Bronchial epithelial cell (primary cell): Measurements from ENCODE around the gene SAP30L. TPM values are rescaled to one million over a fixed set of nuclear protein-coding genes. Genes with fewer than 3 reads are reported as not detected.

Source experiments
- DNase-seq: peaks from one replicate; pipeline ENCODE4 v3.0.0-alpha.2; 2010; ENCODE audit warnings: low read depth
- FAIRE-seq: peaks from 2 replicates; lab custom pipeline; 2011; peaks lifted over from hg19 to GRCh38; lab: Jason Lieb, UNC
- H3K27me3 ChIP-seq: 2 replicates; pipeline ENCODE4 v1.5.1; 2011; ENCODE audit warnings: low read length; ENCODE audit not compliant: control insufficient read depth, insufficient read depth
- H3K36me3 ChIP-seq: 2 replicates; pipeline ENCODE4 v1.5.1; 2011; ENCODE audit warnings: low read length; ENCODE audit not compliant: control insufficient read depth, insufficient read depth
- H3K4me3 ChIP-seq: 2 replicates; pipeline ENCODE4 v1.5.1; 2011; ENCODE audit warnings: mild to moderate bottlenecking, low read depth, low read length, control low read depth
- total RNA-seq: library from RNA; depleted of rRNA; stranded (reverse); fragments of >200 nt; gene quantifications from 2 replicates; pipeline ENCODE4 v1.2.1, GENCODE V29; 2014
- TF ChIP-seq, protein P1 (sequence below): IDR thresholded peaks from 2 replicates; pipeline ENCODE4 v1.5.1; 2011; ENCODE audit warnings: mild to moderate bottlenecking, moderate library complexity, low read length, control low read depth, inconsistent platforms; ENCODE audit not compliant: insufficient read depth, severe bottlenecking

Gene SAP30L
- total RNA-seq, 1 donor from 2014 or later: 32.4 TPM

DNA sequence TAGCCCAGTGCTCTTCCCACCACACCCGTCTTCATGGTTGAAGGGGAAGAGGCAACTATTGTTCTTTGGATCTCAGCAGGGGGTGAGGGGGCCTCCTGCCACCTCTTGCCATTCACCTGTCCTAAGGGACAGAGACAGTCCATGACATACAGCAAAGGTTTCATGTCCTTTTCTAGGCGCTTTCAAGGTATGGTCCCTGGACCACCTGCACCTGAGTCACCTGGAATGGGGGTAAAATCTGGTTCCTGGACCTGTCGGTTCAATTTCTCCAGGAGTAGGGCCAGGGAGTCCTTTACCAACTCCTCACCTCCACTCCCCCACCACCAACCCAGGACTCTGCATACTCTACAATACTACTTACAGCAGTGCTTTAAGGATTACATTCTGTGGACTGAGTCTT is 33.5 kb upstream of the SAP30L start:
- FAIRE-seq (no peak), DNase-seq (no peak)
- Histone ChIP-seq H3K4me3 (no peak overlapping the region), H3K36me3 (peaks cover 2% of the 10 kb centered on the region), H3K27me3 (no peaks in the 10 kb centered on the region)
- TF ChIP-seq, protein P1, sequence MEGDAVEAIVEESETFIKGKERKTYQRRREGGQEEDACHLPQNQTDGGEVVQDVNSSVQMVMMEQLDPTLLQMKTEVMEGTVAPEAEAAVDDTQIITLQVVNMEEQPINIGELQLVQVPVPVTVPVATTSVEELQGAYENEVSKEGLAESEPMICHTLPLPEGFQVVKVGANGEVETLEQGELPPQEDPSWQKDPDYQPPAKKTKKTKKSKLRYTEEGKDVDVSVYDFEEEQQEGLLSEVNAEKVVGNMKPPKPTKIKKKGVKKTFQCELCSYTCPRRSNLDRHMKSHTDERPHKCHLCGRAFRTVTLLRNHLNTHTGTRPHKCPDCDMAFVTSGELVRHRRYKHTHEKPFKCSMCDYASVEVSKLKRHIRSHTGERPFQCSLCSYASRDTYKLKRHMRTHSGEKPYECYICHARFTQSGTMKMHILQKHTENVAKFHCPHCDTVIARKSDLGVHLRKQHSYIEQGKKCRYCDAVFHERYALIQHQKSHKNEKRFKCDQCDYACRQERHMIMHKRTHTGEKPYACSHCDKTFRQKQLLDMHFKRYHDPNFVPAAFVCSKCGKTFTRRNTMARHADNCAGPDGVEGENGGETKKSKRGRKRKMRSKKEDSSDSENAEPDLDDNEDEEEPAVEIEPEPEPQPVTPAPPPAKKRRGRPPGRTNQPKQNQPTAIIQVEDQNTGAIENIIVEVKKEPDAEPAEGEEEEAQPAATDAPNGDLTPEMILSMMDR: no peak

DNA sequence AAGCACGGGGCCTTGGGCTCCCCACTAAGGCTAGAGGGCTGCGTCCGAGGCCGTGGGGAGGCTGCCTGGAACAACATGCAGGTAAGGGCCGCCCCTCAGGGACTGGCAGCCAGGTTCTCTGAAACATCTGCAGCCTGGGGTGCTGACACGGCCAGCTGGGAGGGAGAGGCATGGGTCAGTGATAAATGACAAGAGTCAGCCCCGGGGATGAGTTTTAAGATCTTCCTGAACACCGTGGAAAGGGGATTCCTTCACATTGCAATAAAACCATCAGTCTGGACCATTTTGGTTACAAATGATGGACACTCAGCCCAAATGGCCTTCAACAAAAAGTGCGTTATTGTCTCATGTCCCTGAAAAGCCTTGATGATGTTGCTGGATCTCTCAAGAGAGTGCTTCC is 32.9 kb upstream of the SAP30L start:
- H3K27me3 ChIP-seq: no peaks in the 10 kb centered on the region
- no peak for DNase-seq
- FAIRE-seq: peak; percentile 36
- TF ChIP-seq, protein P1: no peak
- H3K4me3 ChIP-seq: no peak overlapping the region
- H3K36me3 ChIP-seq: peaks cover 4% of the 10 kb centered on the region

DNA sequence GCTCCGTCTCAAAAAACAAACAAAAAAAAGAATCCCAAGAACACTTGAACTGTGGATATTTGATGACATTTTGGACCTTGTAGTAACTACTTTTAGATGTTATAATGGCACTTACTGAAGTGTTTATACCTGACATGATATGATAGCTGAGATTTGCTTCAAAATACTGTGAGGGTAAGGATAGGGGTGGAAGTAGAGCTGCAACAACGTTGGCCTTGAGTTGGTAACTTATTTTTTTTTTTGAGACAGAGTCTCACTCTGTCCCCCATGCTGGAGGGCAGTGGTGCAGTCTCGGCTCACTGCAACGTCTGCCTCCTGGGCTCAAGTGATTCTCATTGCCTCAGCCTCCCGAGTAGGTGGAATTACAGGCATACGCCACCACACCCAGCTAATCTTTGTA is 30.7 kb upstream of the SAP30L start:
- Histone ChIP-seq H3K27me3 (no peaks in the 10 kb centered on the region), H3K4me3 (no peak overlapping the region), H3K36me3 (peaks cover 3% of the 10 kb centered on the region)
- FAIRE-seq (no peak), DNase-seq (no peak)
- TF ChIP-seq, protein P1: no peak

DNA sequence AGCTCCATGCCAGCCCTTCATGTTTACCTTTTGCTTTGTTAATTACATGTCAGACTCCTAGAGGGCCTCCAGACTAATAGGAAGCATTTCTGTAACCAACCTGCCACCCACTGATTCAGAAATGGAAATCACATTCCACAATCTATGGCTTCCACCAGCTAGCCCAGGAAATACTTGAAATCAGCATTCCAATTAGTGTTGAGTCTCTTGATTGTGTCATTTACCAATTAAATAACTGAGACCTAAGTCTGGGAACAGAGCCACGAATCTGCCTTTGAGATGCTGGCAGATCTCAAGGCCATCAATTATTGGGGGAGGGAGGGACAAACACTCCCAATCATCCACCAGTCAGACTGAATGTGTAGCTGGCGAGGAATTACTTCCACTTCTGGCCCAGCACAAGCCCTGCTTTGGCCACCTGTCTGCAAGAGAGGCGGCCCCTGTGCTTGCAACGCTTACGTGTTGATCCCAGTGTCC is 27.4 kb upstream of the SAP30L start:
- no peak for DNase-seq
- TF ChIP-seq, protein P1: no peak
- no peaks in the 10 kb centered on the region for H3K27me3 ChIP-seq
- peaks cover 3% of the 10 kb centered on the region for H3K36me3 ChIP-seq
- no peak overlapping the region for H3K4me3 ChIP-seq
- FAIRE-seq: peak; percentile 72

DNA sequence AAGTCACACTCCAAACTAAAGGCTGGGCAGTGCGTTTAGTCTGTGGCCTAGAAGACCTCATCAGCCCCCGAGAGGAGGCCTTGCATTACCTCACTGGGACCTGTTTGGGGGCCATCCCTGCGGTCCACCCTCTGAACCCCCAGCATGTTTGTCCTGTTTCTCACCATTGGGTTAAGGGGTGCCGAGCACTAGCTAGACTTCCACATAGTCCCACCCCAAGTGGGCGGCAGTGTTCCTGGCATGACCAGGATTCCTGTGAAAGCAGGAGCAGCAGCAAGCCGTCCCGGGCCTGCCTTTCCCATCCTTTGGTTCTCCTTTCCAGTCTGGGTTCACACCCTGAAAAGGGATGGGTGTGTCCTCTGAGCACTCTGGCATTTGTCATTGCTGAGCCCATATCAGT is 26.6 kb upstream of the SAP30L start:
- FAIRE-seq (no peak), DNase-seq (no peak)
- TF ChIP-seq, protein P1: no peak
- Histone ChIP-seq H3K4me3 (no peak overlapping the region), H3K36me3 (peaks cover 3% of the 10 kb centered on the region), H3K27me3 (no peaks in the 10 kb centered on the region)

DNA sequence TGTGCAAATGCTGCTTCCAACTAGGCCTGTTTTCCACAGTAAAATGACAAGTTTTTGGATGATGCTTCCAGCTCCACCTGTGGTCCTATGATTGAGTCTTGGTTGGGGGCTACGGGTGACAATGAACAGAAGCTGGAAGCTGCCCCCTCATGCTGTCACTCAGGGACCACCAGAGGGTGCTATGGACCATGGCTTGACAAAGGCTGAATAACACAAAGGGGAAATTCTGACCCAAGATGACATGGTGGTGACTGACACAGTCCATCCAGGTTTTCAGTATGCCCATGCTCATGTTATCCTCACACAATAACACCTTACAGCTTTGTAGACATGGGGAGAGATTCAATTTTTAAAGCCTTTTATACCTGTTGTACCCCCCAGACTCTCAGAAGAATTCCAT is 23.9 kb upstream of the SAP30L start:
- TF ChIP-seq, protein P1: peak; percentile 31
- peak; percentile 77 for FAIRE-seq
- no peak overlapping the region for H3K4me3 ChIP-seq
- no peak for DNase-seq
- H3K36me3 ChIP-seq: peaks cover 2% of the 10 kb centered on the region
- H3K27me3 ChIP-seq: no peaks in the 10 kb centered on the region
